HG03558 (cell line): ENCODE results near the gene ARHGEF39.

Source experiments
- ATAC-seq: cut with Tn5 transposase; IDR thresholded peaks from one replicate; pipeline ENCODE4 v1.9.1; 2021; ENCODE audit warnings: moderate number of reproducible peaks; ENCODE audit not compliant: unreplicated experiment; ENCODE audit errors: extremely low read depth

The ARHGEF39 gene

GRCh38 chr9:35691757-35692301, 26.8 kb upstream of the ARHGEF39 start:
- no peak for ATAC-seq

GRCh38 chr9:35691334-35691650, 26.3 kb upstream of the ARHGEF39 start:
- ATAC-seq = no peak

- no peak for ATAC-seq
These were observed 25.8 kb upstream of the ARHGEF39 start for GRCh38 chr9:35690614-35691333.

- no peak for ATAC-seq
These were observed 25.3 kb upstream of the ARHGEF39 start for GRCh38 chr9:35690294-35690613.

GRCh38 chr9:35689542-35690293, 24.7 kb upstream of the ARHGEF39 start, which contains the start of gene TPM2:
TSS of gene TPM2 (minus strand) at chr9:35689925. CDS start at chr9:35689817, 108 bp downstream.
- ATAC-seq = no peak

GRCh38 chr9:35688558-35689541, 23.9 kb upstream of the ARHGEF39 start:
- ATAC-seq = no peak

GRCh38 chr9:35687972-35688557, 23.1 kb upstream of the ARHGEF39 start:
- ATAC-seq = no peak

GRCh38 chr9:35687306-35687705, 22.3 kb upstream of the ARHGEF39 start:
- ATAC-seq = no peak

- ATAC-seq = no peak
These were observed 21.5 kb upstream of the ARHGEF39 start for GRCh38 chr9:35686222-35687203.

GRCh38 chr9:35685506-35685905, 20.5 kb upstream of the ARHGEF39 start:
- no peak for ATAC-seq

- ATAC-seq = no peak
These were observed 19.9 kb upstream of the ARHGEF39 start for GRCh38 chr9:35684921-35685320.

- ATAC-seq = no peak
These were observed 18.3 kb upstream of the ARHGEF39 start for GRCh38 chr9:35683323-35683722.

GRCh38 chr9:35682520-35683315, 17.7 kb upstream of the ARHGEF39 start:
- ATAC-seq = no peak

- no peak for ATAC-seq
These were observed 17.1 kb upstream of the ARHGEF39 start for GRCh38 chr9:35682051-35682450.

GRCh38 chr9:35681341-35682002, 16.5 kb upstream of the ARHGEF39 start:
- ATAC-seq = no peak

GRCh38 chr9:35680331-35681105, 15.5 kb upstream of the ARHGEF39 start:
- no peak for ATAC-seq

GRCh38 chr9:35679766-35680330, 14.9 kb upstream of the ARHGEF39 start:
- no peak for ATAC-seq
